DMS53 treated with DMSO at 0.1 percent for 48 hours (cell line): ENCODE data around the gene PGM3.
"Not testable (repeated sequence)": the region's sequence is repeated elsewhere in the genome, so short reads cannot be mapped to it uniquely, and the experiment has no call there.

ENCODE experiments used
- DNase-seq: peaks from one replicate; lab custom pipeline; 2025; ENCODE audit not compliant: unreplicated experiment; lab: John Stamatoyannopoulos, UW

Gene PGM3

GRCh38 chr6:83192871-83193746 lies at the start of gene PGM3, which contains the start of gene RWDD2A:
Gene PGM3, minus strand, starts transcription at chr6:83193265. Its CDS starts 2,253 bp downstream, at chr6:83191012.
Gene RWDD2A, plus strand, starts transcription at chr6:83193357. Its CDS starts 1,095 bp downstream, at chr6:83194452.
- DNase-seq, result peak; percentile 63

- DNase-seq, result no peak
Measured at GRCh38 chr6:83231146-83231545, 38.1 kb upstream of the PGM3 start.

GRCh38 chr6:83226517-83226916 lies 33.5 kb upstream of the PGM3 start:
- no peak for DNase-seq

- no peak for DNase-seq
Measured at GRCh38 chr6:83221889-83222479, 28.9 kb upstream of the PGM3 start.

GRCh38 chr6:83221276-83221675 lies 28.2 kb upstream of the PGM3 start:
- no peak for DNase-seq

- DNase-seq, result no peak
Measured at GRCh38 chr6:83220121-83220520, 27.1 kb upstream of the PGM3 start.

GRCh38 chr6:83218646-83219045 lies 25.6 kb upstream of the PGM3 start:
- DNase-seq, result no peak

GRCh38 chr6:83216806-83217205 lies 23.7 kb upstream of the PGM3 start:
- DNase-seq, result no peak

GRCh38 chr6:83215131-83216047 lies 22.3 kb upstream of the PGM3 start:
- peak; percentile 18 for DNase-seq

- DNase-seq, result no peak
Measured at GRCh38 chr6:83202031-83202430, 9.0 kb upstream of the PGM3 start.

GRCh38 chr6:83199863-83200225 lies 6.8 kb upstream of the PGM3 start:
- no peak for DNase-seq

- no peak for DNase-seq
Measured at GRCh38 chr6:83199173-83199862, 6.3 kb upstream of the PGM3 start.

- no peak for DNase-seq
Measured at GRCh38 chr6:83198486-83199172, 5.6 kb upstream of the PGM3 start.

GRCh38 chr6:83193747-83194566 lies 892 bp upstream of the PGM3 start:
- DNase-seq, result peak; percentile 24

- no peak for DNase-seq
Measured at GRCh38 chr6:83192456-83192855, 609 bp downstream of the PGM3 start.

GRCh38 chr6:83191974-83192373 lies 1.1 kb downstream of the PGM3 start:
- DNase-seq, result not testable (repeated sequence)

- no peak for DNase-seq
Measured at GRCh38 chr6:83190626-83191025, 2.4 kb downstream of the PGM3 start.

GRCh38 chr6:83188501-83188900 lies 4.6 kb downstream of the PGM3 start:
- no peak for DNase-seq

- DNase-seq, result no peak
Measured at GRCh38 chr6:83185096-83185495, 8.0 kb downstream of the PGM3 start.
